Stimulated activated CD4-positive, alpha-beta T cell treated with anti-CD3 and anti-CD28 coated beads, Interleukin-1b, Interleukin-23, amount 100 ng/mL, for 24 hours (primary cell): ENCODE data around the gene BACE1.
A peak's percentile ranks its signal among the peaks of the same experiment; 100 is the strongest.
"Not testable (repeated sequence)": the region's sequence is repeated elsewhere in the genome, so short reads cannot be mapped to it uniquely, and the experiment has no call there.

Source experiments
- DNase-seq, 4 experiments: peaks; one replicate each; pipeline ENCODE4 v3.0.0-alpha.2; 2020; ENCODE audit warnings: low read depth in 4 of 4, low spot score in 1 of 4

BACE1 gene

GRCh38 chr11:117316197-117316961 lies at the start of gene BACE1:
TSS of gene BACE1 (minus strand) at chr11:117316256. CDS start at chr11:117315795, 461 bp downstream.
- DNase-seq = no peak

- DNase-seq = no peak
Measured at GRCh38 chr11:117361432-117361831, 45.4 kb upstream of the BACE1 start.

GRCh38 chr11:117356126-117356890 lies 40.3 kb upstream of the BACE1 start:
- DNase-seq = no peak

DNA sequence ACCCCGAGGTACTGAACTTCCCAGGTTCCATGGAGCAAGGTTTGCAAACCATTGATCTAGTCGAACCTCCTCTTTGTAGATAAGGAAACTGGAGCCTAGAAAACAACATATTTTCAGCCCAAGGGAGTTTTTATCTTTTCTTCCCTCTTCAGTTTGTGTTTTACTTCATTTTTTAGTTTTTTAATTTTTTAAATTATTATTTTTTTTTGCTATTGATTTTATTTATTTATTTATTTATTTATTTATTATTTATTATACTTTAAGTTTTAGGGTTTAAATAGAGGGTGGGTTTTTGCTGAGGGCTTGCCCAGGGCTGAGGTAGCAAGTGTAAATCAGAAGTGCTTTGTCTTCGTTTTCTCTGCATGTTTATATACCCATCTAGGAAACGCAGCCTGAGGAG lies 38.5 kb upstream of the BACE1 start:
- no peak for DNase-seq

DNA sequence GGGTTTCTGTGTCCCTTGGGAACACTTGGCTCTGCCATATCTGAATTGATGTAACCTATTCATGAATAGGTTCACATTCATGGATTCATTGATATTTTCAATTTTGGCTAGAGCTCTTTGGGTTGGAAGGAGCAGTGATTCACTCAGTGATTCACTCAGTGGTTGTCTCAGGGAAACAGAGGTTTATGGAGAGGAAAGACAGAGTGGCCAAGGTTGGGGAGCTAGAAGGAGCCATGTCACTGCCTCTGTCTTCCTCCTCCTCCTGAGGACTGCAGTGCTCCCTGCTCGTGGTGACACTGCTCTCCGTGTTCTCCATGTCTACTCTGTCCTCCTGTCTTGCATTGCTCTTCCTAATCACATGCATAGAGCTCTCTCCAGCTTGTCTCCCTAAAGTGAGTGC lies 29.0 kb upstream of the BACE1 start:
- no peak for DNase-seq

- DNase-seq = no peak
Measured at GRCh38 chr11:117337076-117337475, 21.0 kb upstream of the BACE1 start.

DNA sequence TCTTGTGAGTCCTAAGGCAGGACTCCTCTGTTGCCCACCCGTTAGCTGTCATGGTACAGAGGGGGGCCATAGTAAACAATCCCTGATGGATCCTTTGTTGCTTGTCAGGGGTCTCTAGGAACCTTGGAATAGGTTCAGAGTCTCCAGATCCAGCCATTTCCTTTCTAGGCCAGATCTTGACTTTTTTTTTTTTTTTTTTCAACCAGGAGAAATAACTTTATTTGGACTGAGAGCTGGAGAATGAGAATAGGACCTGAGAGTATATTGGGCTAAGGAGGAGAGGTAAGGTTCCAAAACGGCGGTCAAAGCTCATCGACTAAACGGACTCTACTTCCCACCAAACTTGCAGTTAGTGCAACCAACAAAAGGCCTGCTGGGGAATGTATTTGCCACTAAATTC lies 19.3 kb upstream of the BACE1 start:
- no peak for DNase-seq

- no peak for DNase-seq
Measured at GRCh38 chr11:117334896-117335295, 18.8 kb upstream of the BACE1 start.

- DNase-seq = no peak
Measured at GRCh38 chr11:117333917-117334316, 17.9 kb upstream of the BACE1 start.

DNA sequence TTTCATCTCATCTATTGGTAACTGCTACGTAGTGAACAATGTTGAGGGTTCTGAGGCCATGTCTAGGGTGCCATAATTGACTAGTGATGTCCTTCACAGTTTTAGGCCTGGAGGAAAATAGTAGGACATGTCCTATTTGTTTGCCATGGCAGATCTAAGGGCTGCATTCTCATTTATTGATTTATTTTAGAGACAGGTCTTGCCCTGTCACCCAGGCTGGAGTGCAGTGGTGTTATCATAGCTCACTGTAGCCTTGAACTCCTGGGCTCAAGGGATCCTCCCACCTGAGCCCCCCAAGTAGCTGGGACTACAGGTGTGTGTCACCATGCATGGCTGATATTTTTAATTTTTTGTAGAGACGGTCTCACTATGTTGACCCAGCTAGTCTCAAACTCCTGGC lies 16.8 kb upstream of the BACE1 start:
- no peak for DNase-seq

DNA sequence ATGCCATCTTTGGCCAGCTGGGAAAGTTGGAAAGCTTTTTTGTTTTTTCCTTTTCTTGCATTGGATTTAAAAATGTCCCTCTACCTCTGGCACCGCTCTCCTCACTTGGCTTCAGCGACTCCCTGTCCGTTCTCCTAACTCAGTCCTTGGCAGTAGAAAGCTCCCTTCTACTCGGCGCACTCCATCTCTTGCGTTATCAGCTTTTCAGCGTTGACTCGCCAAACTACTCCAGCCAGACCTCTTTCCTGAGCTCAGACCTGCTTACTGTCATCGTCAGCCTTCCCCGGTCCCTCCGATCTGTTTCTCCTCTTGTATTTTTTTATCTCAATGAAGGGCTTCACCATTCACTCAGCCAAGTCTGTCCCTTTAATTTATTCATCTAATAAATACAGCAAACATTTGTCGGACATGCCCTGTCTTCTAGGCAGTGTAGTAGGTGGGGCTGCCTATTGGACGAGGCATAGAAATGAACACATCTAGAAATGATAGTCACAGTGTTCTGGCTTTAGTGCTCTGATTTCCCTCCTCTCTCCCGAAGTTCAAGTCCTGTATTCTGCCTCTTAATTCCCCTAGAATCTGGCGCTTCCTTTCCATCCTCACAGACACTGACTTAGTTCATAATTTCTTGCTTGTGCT lies 12.4 kb upstream of the BACE1 start:
- DNase-seq = no peak

DNA sequence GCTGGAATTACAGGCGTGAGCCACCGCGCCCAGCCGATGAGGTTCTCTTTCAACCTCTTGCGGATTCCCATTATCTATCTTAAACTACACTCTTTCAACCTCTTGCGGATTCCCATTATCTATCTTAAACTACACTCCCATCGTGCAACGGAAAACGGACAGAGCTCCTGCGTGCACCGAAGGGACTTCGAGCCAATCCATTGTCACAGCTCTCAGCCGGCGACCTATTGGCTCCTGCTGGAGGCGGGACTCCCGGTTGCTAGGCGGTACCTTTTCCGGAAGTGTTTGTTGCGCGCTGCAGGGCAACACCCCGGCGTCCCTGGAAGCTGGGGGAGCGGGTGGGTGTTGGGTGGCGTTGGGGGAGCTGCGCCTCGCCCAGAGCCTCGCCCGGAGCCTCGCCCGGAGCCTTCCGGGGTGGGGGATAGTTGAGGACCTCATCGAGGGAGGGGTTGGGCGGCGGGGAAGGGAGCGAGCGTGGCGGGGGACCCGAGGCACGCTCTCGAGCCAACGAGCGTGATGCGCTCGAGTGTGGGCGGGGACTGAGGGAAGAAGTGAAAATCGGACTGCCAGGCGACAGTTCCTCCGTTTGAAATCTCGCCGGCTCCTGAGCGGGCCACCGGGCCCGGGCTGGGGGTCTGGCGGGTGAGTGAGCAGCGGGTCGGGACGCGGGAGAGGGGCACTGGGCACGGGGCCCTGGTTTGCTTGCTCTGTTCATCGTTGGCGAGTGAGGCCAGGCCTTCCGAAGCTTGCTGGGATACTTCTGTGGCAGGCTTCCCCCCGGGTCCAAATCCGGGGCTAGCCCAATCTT lies 11.7 kb upstream of the BACE1 start, which contains the start of gene CEP164:
Gene CEP164, plus strand, starts transcription at position 288 of the 808 bp plus-strand sequence. CDS start 10,733 bp downstream, outside the sequence.
- DNase-seq = peak; percentile 75 to 90 (median 88)

DNA sequence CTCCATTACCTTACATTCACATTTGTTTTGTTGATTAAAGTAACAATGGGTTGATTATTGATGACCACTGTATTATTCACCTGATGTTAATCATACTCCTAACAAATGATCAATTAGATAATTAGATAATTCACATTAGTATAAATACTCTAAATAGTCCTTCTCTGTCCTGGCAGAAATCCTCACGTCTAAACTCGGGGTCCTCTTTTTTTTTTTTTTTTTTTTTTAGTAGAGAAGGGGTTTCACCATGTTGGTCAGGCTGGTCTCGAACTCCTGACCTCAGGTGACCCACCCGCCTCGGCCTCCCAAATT lies 11.2 kb upstream of the BACE1 start:
- DNase-seq = not testable (repeated sequence)

DNA sequence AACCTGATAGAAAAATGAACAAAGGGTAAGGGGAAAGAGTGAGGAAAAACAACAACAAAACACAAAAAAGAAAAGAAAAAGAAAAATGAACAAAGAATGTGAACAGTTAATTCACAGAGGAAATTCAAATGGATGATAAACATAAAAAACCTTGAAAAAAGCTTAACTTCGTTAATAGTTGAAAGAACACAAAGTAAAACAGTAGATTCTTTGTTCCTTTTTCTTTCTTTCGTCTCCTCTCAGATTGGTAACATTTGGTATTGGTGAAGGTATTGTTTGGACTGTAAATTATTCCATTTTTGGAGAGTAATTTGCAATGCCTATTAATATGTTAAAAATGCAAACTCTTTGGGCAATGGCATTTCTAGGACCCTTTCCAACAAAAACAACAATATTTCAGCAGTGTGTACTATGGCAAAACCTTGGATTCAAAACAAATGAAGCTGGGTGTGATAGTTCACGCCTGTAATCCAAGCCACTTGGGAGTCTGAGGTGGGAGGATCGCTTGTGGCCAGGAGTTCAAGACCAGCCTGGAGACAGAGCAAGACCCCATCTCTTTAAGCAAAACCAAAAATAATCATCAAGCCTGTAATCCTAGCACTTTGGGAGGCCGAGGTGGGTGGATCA lies 3.3 kb upstream of the BACE1 start:
- DNase-seq = no peak

- DNase-seq = no peak
Measured at GRCh38 chr11:117318738-117319137, 2.7 kb upstream of the BACE1 start.

DNA sequence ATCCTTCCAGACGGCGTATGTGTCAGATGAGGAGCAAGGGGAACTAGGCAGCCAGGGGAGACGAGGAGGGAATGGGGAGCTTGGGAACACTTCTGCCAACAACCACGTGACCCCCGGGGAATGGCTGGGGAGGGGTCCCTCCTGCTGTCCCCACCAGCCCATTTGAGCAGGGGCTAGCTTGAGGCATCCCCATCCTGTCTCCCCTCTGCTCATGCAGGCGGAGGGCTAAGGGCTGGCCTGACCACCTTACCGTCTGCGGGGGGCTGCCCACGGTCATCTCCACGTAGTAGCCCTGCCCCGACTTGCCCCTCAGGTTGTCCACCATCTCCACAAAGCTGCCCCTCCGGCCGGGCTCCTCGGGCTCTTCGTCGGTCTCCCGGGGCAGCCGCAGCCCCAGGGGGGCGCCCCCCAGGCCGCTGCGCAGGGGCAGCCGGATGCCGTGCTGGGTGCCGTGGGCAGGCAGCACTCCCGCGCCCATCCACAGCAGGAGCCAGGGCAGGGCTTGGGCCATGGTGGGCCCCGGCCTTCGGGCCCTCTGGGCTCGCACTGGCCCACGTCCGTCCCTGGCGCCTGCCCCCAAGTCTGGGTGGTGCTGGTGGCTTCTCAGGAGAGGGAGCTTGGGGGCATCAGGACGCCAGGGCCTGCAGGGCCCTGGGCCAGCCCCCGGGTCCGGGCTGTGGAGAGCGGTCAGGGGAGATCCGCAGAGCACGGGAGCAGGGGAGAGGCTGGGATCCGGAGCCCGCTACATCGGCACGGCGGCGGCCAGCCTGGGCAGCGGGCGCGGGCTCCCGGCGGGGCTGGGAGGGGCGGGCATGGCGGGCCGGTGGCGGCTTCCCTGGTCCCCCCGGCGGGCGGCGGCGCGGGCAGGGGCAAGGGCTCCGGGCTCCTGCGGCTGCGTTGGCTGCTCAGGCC lies 515 bp downstream of the BACE1 start:
- DNase-seq = peak in 1 of 4 experiments; percentile 9

GRCh38 chr11:117314840-117315239 lies 1.2 kb downstream of the BACE1 start:
- no peak for DNase-seq

GRCh38 chr11:117313828-117314768 lies 2.0 kb downstream of the BACE1 start:
- no peak for DNase-seq

DNA sequence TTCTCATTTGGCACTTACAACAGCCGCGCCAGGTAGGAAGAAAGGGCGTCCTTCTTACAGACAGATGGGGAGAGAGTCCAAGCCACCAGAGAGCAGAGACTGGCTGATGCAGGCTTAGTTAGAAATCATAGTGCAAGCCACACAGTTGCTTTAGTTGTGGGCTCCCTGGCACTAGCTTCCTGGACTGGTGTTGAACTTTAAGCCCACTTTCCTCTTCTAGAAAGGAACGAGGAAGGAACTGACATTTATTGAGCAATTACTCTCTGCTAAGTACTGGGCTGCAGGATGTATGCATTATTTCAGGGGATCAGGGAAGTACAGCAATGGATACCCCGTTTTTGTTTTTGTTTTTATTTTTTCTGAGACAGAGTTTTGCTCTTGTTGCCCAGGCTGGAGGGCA lies 3.0 kb downstream of the BACE1 start:
- no peak for DNase-seq
